Body of pancreas (tissue), 4 donors: Measurements from ENCODE around the gene MAGI1. TPM values are rescaled to one million over a fixed set of nuclear protein-coding genes. Genes with fewer than 3 reads are reported as not detected.
"Not testable (repeated sequence)": the region's sequence is repeated elsewhere in the genome, so short reads cannot be mapped to it uniquely, and the experiment has no call there.

Experiments
- ATAC-seq: fragments of 150-250 bp; one replicate; pipeline ENCODE4 v1.9.1; 2016
- DNase-seq, 4 donors: peaks; one replicate each; pipeline ENCODE4 v3.0.0-alpha.2; 2019
- H3K27ac ChIP-seq, 4 donors: fragments of 200-600 bp; sonication (generic); 1 replicate in 3 of 4; 2 replicates in 1 of 4; pipeline versions ENCODE4 v1.5.1 to v1.6.1; 2016 to 2019; ENCODE audit warnings: mild to moderate bottlenecking in 1 of 4, mixed read lengths in 1 of 4, moderate library complexity in 1 of 4
- H3K27me3 ChIP-seq, 2 donors: fragments of 200-600 bp; sonication (generic); one replicate each; pipeline ENCODE4 v1.6.0; 2016; ENCODE audit warnings: mild to moderate bottlenecking in 1 of 2
- H3K36me3 ChIP-seq, 2 donors: fragments of 200-600 bp; sonication (generic); replicated peaks in 1 of 2; 2 replicates each; pipeline ENCODE4 v1.5.1; 2016; ENCODE audit warnings: low read depth in 2 of 2; ENCODE audit not compliant: insufficient read depth in 1 of 2
- H3K4me1 ChIP-seq: fragments of 200-600 bp; sonication (generic); one replicate; pipeline ENCODE4 v1.6.0; 2016
- H3K4me3 ChIP-seq, 2 donors: fragments of 200-600 bp; sonication (generic); 1 replicate in 1 of 2; 2 replicates in 1 of 2; pipeline ENCODE4 v1.5.1; 2016 to 2019
- H3K9me3 ChIP-seq, 3 donors: fragments of 200-600 bp; sonication (generic); 1 replicate in 2 of 3; 2 replicates in 1 of 3; pipeline ENCODE4 v1.5.1; 2016
- POLR2A ChIP-seq, 3 donors: fragments of 450-650 bp; IDR thresholded peaks; one replicate each; pipeline ENCODE4 v1.6.1; 2016; ENCODE audit warnings: antibody characterized with exemption in 3 of 3, mild to moderate bottlenecking in 2 of 3
- WGBS, 2 donors: methylation state at CpG; one replicate each; pipeline ENCODE4 v1.1.5; 2017; 5-methylcytosine and 5-hydroxymethylcytosine counted together
- intact Hi-C: fragments of 100-400 bp; cut with DNase I; formaldehyde crosslinking; loops from one replicate; pipeline ENCODE4 v1.15.1; 2023
- total RNA-seq, 2 donors: library from RNA; depleted of rRNA; stranded (reverse); fragments of >200 nt; gene quantifications; one replicate each; pipeline ENCODE4 v1.1.0, GENCODE V29; 2016
- TF ChIP-seq, protein P1 (sequence below), 7 experiments: fragments of 450-650 bp in 4 of 7; fragments of 200-600 bp in 3 of 7; sonication (generic) in 3 of 7; IDR thresholded peaks; one replicate each; pipeline ENCODE4 v1.5.1; 2016 to 2019; ENCODE audit warnings: antibody characterized with exemption in 7 of 7

Gene MAGI1
- total RNA-seq, 2 donors from 2014 or later = 44.2 to 63.6 TPM

DNA sequence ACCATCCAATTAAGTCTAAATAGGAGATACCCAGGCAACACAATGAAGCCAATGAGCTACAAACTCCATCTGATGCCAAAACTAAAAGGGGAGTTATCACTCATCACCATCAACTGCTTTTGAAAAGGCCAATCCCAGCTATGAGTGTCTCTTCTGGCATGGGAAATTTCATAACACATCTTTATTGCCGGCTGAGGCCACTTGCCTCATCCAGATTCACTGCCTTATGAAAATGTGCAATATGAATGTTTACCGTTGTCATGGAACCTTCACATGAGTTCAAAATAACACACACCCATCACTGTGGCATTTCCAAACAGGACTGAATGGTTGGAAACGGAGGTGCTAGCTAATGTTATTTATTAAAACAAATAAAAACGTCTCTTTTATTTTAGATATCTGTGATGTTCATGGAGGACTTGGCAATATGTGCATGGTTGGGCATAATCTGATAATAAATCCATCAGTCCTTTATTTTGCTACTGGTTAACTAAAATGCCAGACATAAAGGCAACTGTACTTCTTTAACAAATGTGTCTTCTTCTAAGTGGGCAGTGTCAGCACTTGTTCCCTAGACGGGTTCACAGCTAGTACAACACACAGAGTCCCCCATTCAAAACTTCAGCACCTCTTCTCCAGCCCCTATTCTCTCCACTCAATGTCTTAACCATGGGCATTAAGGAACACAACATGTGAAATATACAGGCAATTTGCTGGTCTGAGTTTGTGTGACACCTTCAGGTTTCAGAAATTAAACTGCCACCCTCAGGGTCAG is 143.9 kb downstream of the MAGI1 start:
- ATAC-seq = no peak
- H3K9me3 ChIP-seq = no peaks in the 10 kb centered on the region
- 60 to 62% methylated on average over 5 of the region's 5 CpGs for WGBS, 2 donors

DNA sequence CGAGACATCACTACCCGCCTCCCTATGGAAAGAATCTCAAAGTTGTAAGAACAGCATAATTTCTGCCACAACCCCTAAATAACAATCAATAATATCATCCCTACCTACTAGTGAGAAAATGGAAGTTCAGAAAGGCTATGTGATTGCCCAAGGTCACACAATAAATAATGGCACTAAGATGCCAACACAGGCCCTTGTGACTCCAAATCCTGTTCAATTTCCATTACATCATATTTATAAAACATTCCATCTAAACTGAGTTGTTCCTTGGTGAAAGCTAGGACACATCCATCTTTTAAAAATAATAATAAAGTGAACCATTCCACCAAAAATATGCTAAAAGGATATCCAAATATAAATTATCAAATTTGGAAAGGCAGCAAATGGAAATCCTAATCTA is 144.6 kb downstream of the MAGI1 start:
- ATAC-seq (no peak), DNase-seq (no peak)
- H3K4me1 ChIP-seq = peaks cover 32% of the 10 kb centered on the region
- no peak overlapping the region for H3K27ac ChIP-seq
- no peaks in the 10 kb centered on the region for H3K36me3 ChIP-seq
- 71 to 93% methylated on average over 2 of the region's 2 CpGs for WGBS, 2 donors
- intact Hi-C loops = no loop called here
- no peaks in the 10 kb centered on the region for H3K27me3 ChIP-seq
- no peak for TF ChIP-seq POLR2A (IDR thresholded peaks at IDR 0.05)
- TF ChIP-seq, protein P1, sequence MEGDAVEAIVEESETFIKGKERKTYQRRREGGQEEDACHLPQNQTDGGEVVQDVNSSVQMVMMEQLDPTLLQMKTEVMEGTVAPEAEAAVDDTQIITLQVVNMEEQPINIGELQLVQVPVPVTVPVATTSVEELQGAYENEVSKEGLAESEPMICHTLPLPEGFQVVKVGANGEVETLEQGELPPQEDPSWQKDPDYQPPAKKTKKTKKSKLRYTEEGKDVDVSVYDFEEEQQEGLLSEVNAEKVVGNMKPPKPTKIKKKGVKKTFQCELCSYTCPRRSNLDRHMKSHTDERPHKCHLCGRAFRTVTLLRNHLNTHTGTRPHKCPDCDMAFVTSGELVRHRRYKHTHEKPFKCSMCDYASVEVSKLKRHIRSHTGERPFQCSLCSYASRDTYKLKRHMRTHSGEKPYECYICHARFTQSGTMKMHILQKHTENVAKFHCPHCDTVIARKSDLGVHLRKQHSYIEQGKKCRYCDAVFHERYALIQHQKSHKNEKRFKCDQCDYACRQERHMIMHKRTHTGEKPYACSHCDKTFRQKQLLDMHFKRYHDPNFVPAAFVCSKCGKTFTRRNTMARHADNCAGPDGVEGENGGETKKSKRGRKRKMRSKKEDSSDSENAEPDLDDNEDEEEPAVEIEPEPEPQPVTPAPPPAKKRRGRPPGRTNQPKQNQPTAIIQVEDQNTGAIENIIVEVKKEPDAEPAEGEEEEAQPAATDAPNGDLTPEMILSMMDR (IDR thresholded peaks at IDR 0.05) = no peak
- H3K4me3 ChIP-seq = no peak overlapping the region
- H3K9me3 ChIP-seq = no peaks in the 10 kb centered on the region

More for the DNA sequence above, 143.9 kb downstream of the MAGI1 start:
- no peaks in the 10 kb centered on the region for H3K27me3 ChIP-seq
- peaks cover 27% of the 10 kb centered on the region for H3K4me1 ChIP-seq
- intact Hi-C loops = no loop called here
- H3K36me3 ChIP-seq = no peaks in the 10 kb centered on the region
- TF ChIP-seq, protein P1 (IDR thresholded peaks at IDR 0.05) = no peak
- no peak for TF ChIP-seq POLR2A (IDR thresholded peaks at IDR 0.05)
- H3K4me3 ChIP-seq = no peak overlapping the region
- no peak overlapping the region for H3K27ac ChIP-seq
- DNase-seq = no peak

DNA sequence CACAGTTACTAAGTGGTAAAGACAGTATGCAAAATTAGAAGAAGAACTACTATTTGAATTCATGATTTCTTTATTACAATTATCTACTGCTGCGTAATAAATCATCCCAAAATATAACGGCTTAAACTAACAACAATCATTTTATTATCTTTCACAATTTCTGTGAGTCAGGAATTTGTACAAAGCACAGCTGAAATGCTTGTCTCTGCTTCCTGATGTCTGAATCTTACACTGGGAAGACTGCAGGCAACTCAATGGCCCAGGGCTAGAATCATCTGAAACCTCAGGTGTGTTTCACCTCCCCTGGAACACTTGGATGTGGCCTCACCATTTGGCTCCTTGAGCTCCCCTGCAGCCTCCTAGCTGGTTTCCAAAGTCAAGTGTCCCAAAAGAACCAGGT is 145.1 kb downstream of the MAGI1 start:
- H3K27me3 ChIP-seq = no peaks in the 10 kb centered on the region
- no peak for TF ChIP-seq POLR2A (IDR thresholded peaks at IDR 0.05)
- TF ChIP-seq, protein P1 (IDR thresholded peaks at IDR 0.05) = no peak
- no peak for DNase-seq
- H3K9me3 ChIP-seq = no peaks in the 10 kb centered on the region
- WGBS, 2 donors = 68 to 73% methylated on average over 2 of the region's 2 CpGs
- intact Hi-C loops = no loop called here
- H3K27ac ChIP-seq = no peak overlapping the region
- no peaks in the 10 kb centered on the region for H3K36me3 ChIP-seq
- no peak overlapping the region for H3K4me3 ChIP-seq
- ATAC-seq = no peak
- peaks cover 34% of the 10 kb centered on the region for H3K4me1 ChIP-seq

DNA sequence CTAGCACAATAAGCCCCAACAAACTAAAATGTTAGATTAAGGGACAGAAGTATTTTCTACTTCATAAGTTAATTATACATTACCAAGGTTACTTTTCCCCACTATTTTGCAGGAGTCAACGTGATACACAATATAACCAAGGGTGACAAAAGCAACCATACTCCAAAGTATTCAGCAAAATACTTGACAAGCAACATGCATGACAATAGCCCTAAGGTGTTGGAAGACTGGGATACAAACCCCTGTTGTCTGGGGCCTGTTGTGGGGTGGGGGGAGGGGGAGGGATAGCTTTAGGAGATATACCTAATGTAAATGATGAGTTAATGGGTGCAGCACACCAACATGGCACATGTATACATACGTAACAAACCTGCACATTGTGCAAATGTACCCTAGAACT is 147.2 kb downstream of the MAGI1 start:
- DNase-seq, H3K9me3 ChIP-seq, H3K4me3 ChIP-seq, H3K27me3 ChIP-seq, intact Hi-C loops, ATAC-seq, H3K27ac ChIP-seq, H3K36me3 ChIP-seq: not testable (repeated sequence)
- WGBS, 2 donors = 85 to 93% methylated on average over 2 of the region's 2 CpGs
- H3K4me1 ChIP-seq = peaks cover 33% of the 10 kb centered on the region

DNA sequence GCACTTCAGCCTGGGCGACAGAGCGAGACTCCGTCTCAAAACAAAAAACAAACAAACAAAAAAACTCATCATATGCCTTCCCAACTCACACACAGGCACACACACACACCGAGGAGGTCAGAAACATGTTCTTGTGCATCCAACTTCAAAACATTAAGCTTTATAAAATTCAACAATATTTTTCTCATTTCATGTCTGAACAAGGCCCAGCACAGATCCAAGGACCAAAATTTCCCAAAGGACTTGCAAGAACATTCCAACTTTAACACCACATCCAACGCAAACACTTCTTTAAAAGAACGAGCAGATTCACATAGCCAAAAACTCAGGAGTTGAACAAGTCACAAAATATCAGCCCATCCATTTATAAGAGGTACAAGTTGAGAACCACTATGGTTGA is 148.4 kb downstream of the MAGI1 start:
- Histone ChIP-seq H3K4me3 (no peak overlapping the region), H3K27me3 (no peaks in the 10 kb centered on the region), H3K36me3 (no peaks in the 10 kb centered on the region), H3K4me1 (peaks cover 24% of the 10 kb centered on the region), H3K9me3 (no peaks in the 10 kb centered on the region), H3K27ac (no peak overlapping the region)
- no peak for TF ChIP-seq POLR2A (IDR thresholded peaks at IDR 0.05)
- TF ChIP-seq, protein P1 (IDR thresholded peaks at IDR 0.05) = no peak
- 96 to 97% methylated on average over 6 of the region's 6 CpGs for WGBS, 2 donors
- intact Hi-C loops = no loop called here
- ATAC-seq (no peak), DNase-seq (no peak)
